LNCAP (cell line): ENCODE results near the gene CARMIL3.

Source experiments
- TF ChIP-seq, protein P1 (sequence below): fragments of 450-650 bp; IDR thresholded peaks from 2 replicates; pipeline ENCODE4 v1.5.1; 2017; ENCODE audit warnings: mild to moderate bottlenecking

Gene CARMIL3

GRCh38 chr14:24064091-24064795 lies 12.4 kb downstream of the CARMIL3 start:
- TF ChIP-seq, protein P1, sequence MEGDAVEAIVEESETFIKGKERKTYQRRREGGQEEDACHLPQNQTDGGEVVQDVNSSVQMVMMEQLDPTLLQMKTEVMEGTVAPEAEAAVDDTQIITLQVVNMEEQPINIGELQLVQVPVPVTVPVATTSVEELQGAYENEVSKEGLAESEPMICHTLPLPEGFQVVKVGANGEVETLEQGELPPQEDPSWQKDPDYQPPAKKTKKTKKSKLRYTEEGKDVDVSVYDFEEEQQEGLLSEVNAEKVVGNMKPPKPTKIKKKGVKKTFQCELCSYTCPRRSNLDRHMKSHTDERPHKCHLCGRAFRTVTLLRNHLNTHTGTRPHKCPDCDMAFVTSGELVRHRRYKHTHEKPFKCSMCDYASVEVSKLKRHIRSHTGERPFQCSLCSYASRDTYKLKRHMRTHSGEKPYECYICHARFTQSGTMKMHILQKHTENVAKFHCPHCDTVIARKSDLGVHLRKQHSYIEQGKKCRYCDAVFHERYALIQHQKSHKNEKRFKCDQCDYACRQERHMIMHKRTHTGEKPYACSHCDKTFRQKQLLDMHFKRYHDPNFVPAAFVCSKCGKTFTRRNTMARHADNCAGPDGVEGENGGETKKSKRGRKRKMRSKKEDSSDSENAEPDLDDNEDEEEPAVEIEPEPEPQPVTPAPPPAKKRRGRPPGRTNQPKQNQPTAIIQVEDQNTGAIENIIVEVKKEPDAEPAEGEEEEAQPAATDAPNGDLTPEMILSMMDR = no peak

GRCh38 chr14:24064856-24065255 lies 13.0 kb downstream of the CARMIL3 start:
- TF ChIP-seq, protein P1 = no peak

GRCh38 chr14:24065408-24065807 lies 13.6 kb downstream of the CARMIL3 start:
- TF ChIP-seq, protein P1 = no peak

GRCh38 chr14:24066496-24067132 lies 14.8 kb downstream of the CARMIL3 start:
- TF ChIP-seq, protein P1 = no peak

- TF ChIP-seq, protein P1 = no peak
Measured at GRCh38 chr14:24067133-24068082, 15.6 kb downstream of the CARMIL3 start.

DNA sequence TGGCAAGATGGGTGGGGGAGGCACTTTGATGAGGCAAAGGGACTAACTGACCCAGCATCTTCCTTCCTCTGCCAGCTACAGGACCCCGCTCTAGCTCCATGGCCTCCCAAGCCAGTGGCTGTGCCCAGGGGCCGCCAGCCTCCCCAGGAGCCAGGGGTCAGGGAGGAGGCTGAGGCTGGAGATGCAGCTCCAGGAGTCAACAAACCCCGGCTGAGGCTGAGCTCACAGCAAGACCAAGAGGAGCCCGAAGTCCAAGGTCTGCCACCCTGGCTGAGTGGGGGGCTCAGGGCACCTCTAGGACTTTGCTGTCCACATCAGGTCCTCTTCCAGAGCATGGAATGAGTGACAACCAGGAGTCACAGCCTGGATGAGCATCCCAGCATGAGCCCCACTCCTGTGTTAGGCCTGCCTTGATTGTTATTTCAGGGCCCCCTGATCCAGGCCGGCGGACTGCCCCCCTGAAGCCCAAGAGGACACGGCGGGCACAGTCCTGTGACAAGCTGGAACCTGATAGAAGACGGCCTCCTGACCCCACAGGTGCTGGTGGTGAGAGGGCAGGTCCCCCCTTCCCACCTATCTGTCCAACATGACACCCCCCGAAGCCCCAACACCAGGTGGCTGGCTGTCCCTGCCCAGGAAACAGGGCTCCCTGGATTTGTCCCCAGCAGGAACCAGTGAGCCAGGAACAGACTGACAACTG lies 17.1 kb downstream of the CARMIL3 start:
- TF ChIP-seq, protein P1 = no peak

DNA sequence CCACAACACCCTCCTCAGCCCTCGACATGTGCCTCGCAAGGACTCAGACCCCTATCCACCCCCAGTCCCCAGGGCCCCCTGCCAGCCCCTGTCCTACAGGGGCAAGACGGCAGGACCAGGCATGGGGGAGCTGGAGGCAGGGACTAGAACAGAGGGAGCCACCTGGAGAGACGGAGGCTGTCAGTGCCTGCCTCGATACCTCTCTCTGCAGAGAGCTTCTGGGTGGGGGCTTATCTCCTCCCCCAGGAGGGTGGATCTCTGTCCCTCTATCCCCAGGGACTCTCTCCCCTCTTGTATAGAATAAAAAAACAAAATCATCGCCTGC lies 17.6 kb downstream of the CARMIL3 start:
- TF ChIP-seq, protein P1 = no peak
